ENCODE measurements around the gene SOS2.

The SOS2 gene

GRCh38 chr14:50231475-50232275, at the start of gene SOS2:
TSS of gene SOS2 (minus strand) at chr14:50231578. CDS start at chr14:50231283, 295 bp downstream.
- DNase-seq = no peak

GRCh38 chr14:50272498-50272897, 41.1 kb upstream of the SOS2 start:
- DNase-seq = no peak

GRCh38 chr14:50270932-50271331, 39.6 kb upstream of the SOS2 start:
- no peak for DNase-seq

GRCh38 chr14:50265029-50265428, 33.7 kb upstream of the SOS2 start:
- DNase-seq = no peak

GRCh38 chr14:50263321-50263720, 31.9 kb upstream of the SOS2 start:
- no peak for DNase-seq

GRCh38 chr14:50262865-50263264, 31.5 kb upstream of the SOS2 start:
- no peak for DNase-seq

- DNase-seq = no peak
These were observed 29.1 kb upstream of the SOS2 start for GRCh38 chr14:50260511-50260910.

- no peak for DNase-seq
These were observed 28.7 kb upstream of the SOS2 start for GRCh38 chr14:50260072-50260471.

- no peak for DNase-seq
These were observed 26.4 kb upstream of the SOS2 start for GRCh38 chr14:50257732-50258131.

- no peak for DNase-seq
These were observed 22.9 kb upstream of the SOS2 start for GRCh38 chr14:50254248-50254647.

- DNase-seq = no peak
These were observed 17.9 kb upstream of the SOS2 start for GRCh38 chr14:50249136-50249775.

GRCh38 chr14:50247245-50247644, 15.9 kb upstream of the SOS2 start:
- no peak for DNase-seq

GRCh38 chr14:50242566-50243310, 11.4 kb upstream of the SOS2 start:
- no peak for DNase-seq

GRCh38 chr14:50242096-50242495, 10.7 kb upstream of the SOS2 start:
- DNase-seq = no peak

- peak; percentile 66 for DNase-seq
These were observed 6.0 kb upstream of the SOS2 start for GRCh38 chr14:50237427-50237826.

- DNase-seq = no peak
These were observed 2.5 kb upstream of the SOS2 start for GRCh38 chr14:50233951-50234250.

GRCh38 chr14:50233166-50233950, 2.0 kb upstream of the SOS2 start:
- DNase-seq = no peak

GRCh38 chr14:50232276-50232642, 881 bp upstream of the SOS2 start:
- no peak for DNase-seq

GRCh38 chr14:50230701-50231474, 490 bp downstream of the SOS2 start:
- peak; percentile 31 for DNase-seq

- DNase-seq = no peak
These were observed 1.0 kb downstream of the SOS2 start for GRCh38 chr14:50230401-50230700.

- DNase-seq = no peak
These were observed 1.7 kb downstream of the SOS2 start for GRCh38 chr14:50229681-50230080.

- DNase-seq = no peak
These were observed 3.1 kb downstream of the SOS2 start for GRCh38 chr14:50228313-50228712.

- DNase-seq = no peak
These were observed 5.4 kb downstream of the SOS2 start for GRCh38 chr14:50225974-50226297.

All from SIG-M5 (cell line).